Adrenal gland (tissue), 12 donors: ENCODE measurements around the gene ZFHX2. TPM values are rescaled to one million over a fixed set of nuclear protein-coding genes. Genes with fewer than 3 reads are reported as not detected.

Experiments
- DNase-seq, 7 donors: peaks; one replicate each; pipeline ENCODE4 v3.0.0-alpha.2; 2019 to 2020
- H3K27ac ChIP-seq, 5 donors: fragments of 200-600 bp; sonication (generic) in 4 of 5; 1 replicate in 3 of 5; 2 replicates in 2 of 5; pipeline versions ENCODE4 v1.5.1 to v1.8.0; 2016 to 2020; ENCODE audit warnings: mild to moderate bottlenecking in 1 of 5
- H3K27me3 ChIP-seq: fragments of 200-600 bp; 2 replicates; pipeline ENCODE4 v1.8.0; 2021
- H3K36me3 ChIP-seq, 2 donors: fragments of 200-600 bp; replicated peaks in 1 of 2; 1 replicate in 1 of 2; 2 replicates in 1 of 2; pipeline versions ENCODE4 v1.5.1 to v1.8.0; 2018 to 2022
- H3K4me1 ChIP-seq, 2 donors: fragments of 200-600 bp; replicated peaks in 1 of 2; 1 replicate in 1 of 2; 2 replicates in 1 of 2; pipeline versions ENCODE4 v1.5.1 to v1.8.0; 2018 to 2021
- H3K4me3 ChIP-seq, 4 donors: fragments of 200-600 bp; sonication (generic) in 3 of 4; one replicate each; pipeline ENCODE4 v1.5.1; 2016 to 2018
- H3K9me3 ChIP-seq, 3 donors: fragments of 200-600 bp; sonication (generic) in 1 of 3; replicated peaks in 1 of 3; 1 replicate in 2 of 3; 2 replicates in 1 of 3; pipeline versions ENCODE4 v1.5.1 to v1.8.0; 2016 to 2021
- CTCF ChIP-seq, 6 experiments: fragments of 450-650 bp in 4 of 6; fragments of 200-600 bp in 2 of 6; sonication (generic) in 1 of 6; IDR thresholded peaks; 1 replicate in 5 of 6; 2 replicates in 1 of 6; pipeline versions ENCODE4 v1.5.1 to v1.8.0; 2016 to 2021; ENCODE audit warnings: antibody characterized with exemption in 6 of 6, mild to moderate bottlenecking in 2 of 6, moderate library complexity in 1 of 6
- POLR2A ChIP-seq, 2 donors: fragments of 450-650 bp; IDR thresholded peaks; one replicate each; pipeline ENCODE4 v1.6.1; 2017; ENCODE audit warnings: antibody characterized with exemption in 2 of 2, mild to moderate bottlenecking in 2 of 2, moderate library complexity in 1 of 2
- WGBS, 4 donors: extraction: QIAGEN DNeasy Blood & Tissue Kit in 2 of 4; methylation state at CpG; one replicate each; pipeline versions ENCODE4 v1.1.5 to v1.1.7; 2013 to 2017; 5-methylcytosine and 5-hydroxymethylcytosine counted together
- intact Hi-C, 2 donors: fragments of 100-400 bp; cut with DNase I; formaldehyde crosslinking; loops; one replicate each; pipeline versions ENCODE4 v1.14.1 to v1.15.0; 2022 to 2023
- polyA plus RNA-seq, 3 donors: library from polyadenylated mRNA; stranded (reverse); fragments of 200-250 nt in 2 of 3; fragments of 350-450 nt in 1 of 3; fragmentation: Illumina TruSeq in 1 of 3; extraction: RNeasy Lipid Tissue Mini Kit (QIAGEN cat#74804) in 1 of 3; gene quantifications; one replicate each; pipeline ENCODE4 v1.2.3, GENCODE V29; 2013 to 2014
- total RNA-seq, 9 donors: library from RNA; depleted of rRNA in 4 of 9; stranded (reverse); fragments of >200 nt in 4 of 9; fragments of 120-200 nt in 1 of 9; fragmentation: NEBNext Ultra II Directional in 1 of 9; extraction: Animal tissue kit (Norgen Biotek cat#: 25700) in 1 of 9; gene quantifications; one replicate each; pipeline versions ENCODE4 v1.1.0 to v1.2.4, GENCODE V29; 2013 to 2023
- donor health status: healthy with polysubstance abuse.
- donor health status: Bipolar disorder and iron deficiency.
- donor health status: DM: yes; HTN: yes; CAD: no.
- donor health status: DM: no; HTN: no; CAD: no.
- donor health status: DM: no; HTN: no; CAD: no.
- donor health status: DM: yes; HTN: yes; CAD: no.

Gene ZFHX2
- total and polyA plus RNA-seq, 12 donors, result 0.54 to 9.7 (median 2.3) TPM

GRCh38 chr14:23557946-23558345, 6.4 kb upstream of the ZFHX2 start:
- intact Hi-C loops, result no loop called here
- 94 to 100% (median 98%) methylated on average over 1 of the region's 1 CpG for WGBS, 4 donors
- Histone ChIP-seq H3K27ac (no peak overlapping the region), H3K36me3 (peaks cover 0 to 40% of the 10 kb centered on the region in 2 donors), H3K4me1 (peaks cover 16 to 22% of the 10 kb centered on the region in 2 donors), H3K4me3 (no peak overlapping the region), H3K27me3 (no peaks in the 10 kb centered on the region), H3K9me3 (no peaks in the 10 kb centered on the region)
- DNase-seq, result no peak
- TF ChIP-seq POLR2A (IDR thresholded peaks at IDR 0.05) (no peak), CTCF (IDR thresholded peaks at IDR 0.05) (no peak)

DNA sequence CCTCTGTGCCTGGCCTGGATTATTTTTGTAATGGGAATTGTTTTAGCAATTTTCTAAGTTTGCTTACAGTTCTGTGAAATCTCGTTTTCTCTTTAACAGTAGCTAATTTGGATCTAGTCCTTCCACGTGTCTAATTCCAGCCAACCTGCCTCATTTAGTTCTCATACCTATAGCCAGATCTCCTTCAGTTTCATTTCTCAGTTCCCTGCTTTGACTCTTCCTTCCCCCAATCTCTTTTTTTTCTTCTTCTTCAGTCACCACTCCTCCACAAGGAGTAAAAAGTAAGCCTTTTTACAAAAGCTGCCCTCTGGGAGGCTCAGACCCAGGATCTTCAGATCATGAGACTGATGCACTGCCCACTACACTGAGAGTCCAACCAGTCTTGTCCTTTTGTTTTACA, 6.0 kb upstream of the ZFHX2 start:
- H3K36me3 ChIP-seq, result peaks cover 0 to 40% of the 10 kb centered on the region in 2 donors
- H3K4me3 ChIP-seq, result no peak overlapping the region
- no peaks in the 10 kb centered on the region for H3K27me3 ChIP-seq
- no peak overlapping the region for H3K27ac ChIP-seq
- intact Hi-C loops, result no loop called here
- H3K9me3 ChIP-seq, result no peaks in the 10 kb centered on the region
- DNase-seq, result no peak
- peaks cover 14 to 22% of the 10 kb centered on the region in 2 donors for H3K4me1 ChIP-seq
- 35 to 50% (median 47%) methylated on average over 2 of the region's 2 CpGs for WGBS, 4 donors
- no peak for TF ChIP-seq POLR2A (IDR thresholded peaks at IDR 0.05)
- no peak for TF ChIP-seq CTCF (IDR thresholded peaks at IDR 0.05)

DNA sequence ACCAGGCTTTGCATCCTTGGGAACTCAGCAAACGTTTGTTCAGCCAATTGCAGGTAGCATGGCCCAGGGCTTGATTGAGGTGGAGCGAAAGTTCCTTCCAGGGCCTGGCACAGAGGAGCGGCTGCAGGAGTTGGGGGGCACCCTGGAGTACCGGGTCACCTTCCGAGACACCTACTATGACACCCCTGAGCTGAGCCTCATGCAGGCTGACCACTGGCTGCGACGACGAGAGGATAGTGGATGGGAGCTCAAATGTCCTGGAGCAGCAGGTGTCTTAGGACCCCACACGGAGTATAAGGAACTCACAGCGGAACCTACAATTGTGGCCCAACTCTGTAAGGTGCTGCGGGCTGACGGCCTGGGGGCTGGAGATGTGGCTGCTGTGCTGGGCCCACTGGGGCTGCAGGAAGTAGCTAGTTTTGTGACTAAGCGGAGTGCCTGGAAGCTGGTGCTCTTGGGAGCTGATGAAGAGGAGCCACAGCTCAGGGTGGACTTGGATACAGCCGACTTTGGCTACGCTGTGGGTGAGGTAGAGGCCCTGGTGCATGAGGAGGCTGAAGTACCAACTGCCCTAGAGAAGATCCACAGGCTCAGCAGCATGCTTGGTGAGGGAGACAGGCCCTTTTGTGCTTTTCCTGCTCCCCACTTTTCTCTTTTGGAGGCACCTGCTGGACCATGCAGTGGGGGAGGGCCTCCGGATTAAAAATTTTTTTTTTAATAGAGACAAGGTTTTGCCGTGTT, 5.3 kb upstream of the ZFHX2 start:
- H3K36me3 ChIP-seq, result peaks cover 0 to 34% of the 10 kb centered on the region in 2 donors
- H3K4me3 ChIP-seq, result peak overlapping the region; percentile 97 to 99 (median 98)
- peak overlapping the region in 4 of 5 donors; percentile 95 to 100 (median 96) for H3K27ac ChIP-seq
- intact Hi-C loops, result no loop called here
- no peak for DNase-seq
- H3K27me3 ChIP-seq, result no peaks in the 10 kb centered on the region
- H3K9me3 ChIP-seq, result no peaks in the 10 kb centered on the region
- TF ChIP-seq CTCF (IDR thresholded peaks at IDR 0.05) (no peak), POLR2A (IDR thresholded peaks at IDR 0.05) (no peak)
- peaks cover 14 to 25% of the 10 kb centered on the region in 2 donors for H3K4me1 ChIP-seq
- WGBS, 4 donors, result 43 to 54% (median 47%) methylated on average over 12 to 17 of the region's 17 CpGs

GRCh38 chr14:23555882-23556699, 4.5 kb upstream of the ZFHX2 start, which contains the start of gene THTPA:
Gene THTPA, plus strand, starts transcription at chr14:23556271. Its CDS starts 487 bp downstream, at chr14:23556758.
- no peaks in the 10 kb centered on the region for H3K9me3 ChIP-seq
- intact Hi-C loops, result no loop called here
- no peaks in the 10 kb centered on the region for H3K27me3 ChIP-seq
- peak; percentile 93 to 98 (median 95) for DNase-seq
- H3K27ac ChIP-seq, result peak within 1 kb of the TSS; percentile 90 to 100 (median 95)
- peaks cover 0 to 26% of the 10 kb centered on the region in 2 donors for H3K36me3 ChIP-seq
- 0 to 1% (median 1%) methylated on average over 4 to 54 of the region's 54 CpGs for WGBS, 4 donors
- H3K4me1 ChIP-seq, result peaks cover 14 to 27% of the 10 kb centered on the region in 2 donors
- H3K4me3 ChIP-seq, result peak within 1 kb of the TSS; percentile 97 to 99 (median 98)
- TF ChIP-seq CTCF (IDR thresholded peaks at IDR 0.05) (no peak), POLR2A (IDR thresholded peaks at IDR 0.05) (peak; percentile 2 to 67)
